SK-N-SH (cell line): Measurements from ENCODE around the gene BTBD9. TPM values are rescaled to one million over a fixed set of nuclear protein-coding genes. Genes with fewer than 3 reads are reported as not detected.

Experiments
- CTCF ChIA-PET: fragments of 300-600, 350-600 bp; formaldehyde crosslinking; extraction: SDS; loops from one replicate; lab custom pipeline; 2021; lab: Yijun Ruan, JAX
- POLR2A ChIA-PET: fragments of 350-600 bp; sonication (Branson Sonifier 250); formaldehyde crosslinking; extraction: SDS; loops from one replicate; lab custom pipeline; 2020; ENCODE audit warnings: antibody characterized with exemption, inconsistent platforms; lab: Yijun Ruan, JAX
- DNase-seq: peaks from one replicate; pipeline ENCODE4 v3.0.0; 2012
- H2AFZ ChIP-seq: fragments of 200-600 bp; sonication (generic); 2 replicates; pipeline ENCODE4 v1.8.1; 2016; ENCODE audit warnings: antibody characterized with exemption, mild to moderate bottlenecking, low read depth
- H3F3A ChIP-seq: fragments of 200-600 bp; sonication (generic); replicated peaks from 2 replicates; pipeline ENCODE3; 2016; ENCODE audit warnings: antibody characterized with exemption, mild to moderate bottlenecking; ENCODE audit not compliant: insufficient read depth
- H3K27ac ChIP-seq, 2 experiments: fragments of 200-500 bp in 1 of 2; fragments of 200-600 bp in 1 of 2; sonication (Bioruptor generic) in 1 of 2; sonication (generic), shearing (Covaris generic) in 1 of 2; 2 replicates each; pipeline versions ENCODE4 v1.5.1 to v1.6.1; 2014 to 2016; ENCODE audit warnings: low read depth in 2 of 2, inconsistent platforms in 1 of 2, low read length in 1 of 2, mild to moderate bottlenecking in 1 of 2, mixed read lengths in 1 of 2
- H3K27me3 ChIP-seq: fragments of 200-600 bp; sonication (generic), shearing (Covaris generic); 2 replicates; pipeline ENCODE4 v1.6.1; 2016; ENCODE audit warnings: mixed run types; ENCODE audit not compliant: insufficient read depth
- H3K36me3 ChIP-seq, 2 experiments: fragments of 200-500 bp in 1 of 2; fragments of 200-600 bp in 1 of 2; sonication (Bioruptor generic) in 1 of 2; sonication (generic) in 1 of 2; replicated peaks in 1 of 2; 2 replicates each; pipeline versions ENCODE3 to v1.5.1; 2014 to 2016; ENCODE audit warnings: low read length in 1 of 2, mild to moderate bottlenecking in 1 of 2; ENCODE audit not compliant: insufficient read depth in 2 of 2, control insufficient read depth in 1 of 2
- H3K4me1 ChIP-seq, 2 experiments: fragments of 200-500 bp in 1 of 2; fragments of 200-600 bp in 1 of 2; sonication (Bioruptor generic) in 1 of 2; sonication (generic), shearing (Covaris generic) in 1 of 2; 2 replicates each; pipeline versions ENCODE4 v1.5.1 to v1.6.1; 2014 to 2016; ENCODE audit warnings: low read depth in 1 of 2, low read length in 1 of 2, mixed run types in 1 of 2; ENCODE audit not compliant: insufficient read depth in 2 of 2, control insufficient read depth in 1 of 2
- H3K4me2 ChIP-seq: fragments of 200-600 bp; sonication (generic), shearing (Covaris generic); 2 replicates; pipeline ENCODE4 v1.6.1; 2017; ENCODE audit warnings: mixed run types
- H3K4me3 ChIP-seq, 2 experiments: fragments of 200-500 bp in 1 of 2; fragments of 200-600 bp in 1 of 2; sonication (Bioruptor generic) in 1 of 2; sonication (generic), shearing (Covaris generic) in 1 of 2; 2 replicates each; pipeline versions ENCODE4 v1.5.1 to v1.8.1; 2014 to 2016; ENCODE audit warnings: low read depth in 2 of 2, inconsistent platforms in 1 of 2, low read length in 1 of 2, mild to moderate bottlenecking in 1 of 2, mixed read lengths in 1 of 2, moderate library complexity in 1 of 2
- H3K79me2 ChIP-seq: fragments of 200-600 bp; sonication (generic); 2 replicates; pipeline ENCODE4 v1.8.1; 2017; ENCODE audit warnings: mild to moderate bottlenecking; ENCODE audit not compliant: insufficient read depth
- H3K9ac ChIP-seq: fragments of 200-600 bp; sonication (generic); 2 replicates; pipeline ENCODE4 v1.6.1; 2017; ENCODE audit warnings: mixed run types
- H3K9me2 ChIP-seq: fragments of 200-600 bp; sonication (generic); 2 replicates; pipeline ENCODE4 v1.6.1; 2017; ENCODE audit warnings: mixed run types
- H3K9me3 ChIP-seq: fragments of 200-600 bp; sonication (generic); 2 replicates; pipeline ENCODE4 v1.6.1; 2017; ENCODE audit warnings: mixed run types, mild to moderate bottlenecking, moderate library complexity
- H4K20me1 ChIP-seq: fragments of 200-600 bp; sonication (generic); 2 replicates; pipeline ENCODE4 v1.6.1; 2017; ENCODE audit warnings: mild to moderate bottlenecking, mixed run types; ENCODE audit not compliant: insufficient read depth
- CTCF ChIP-seq: fragments of 200-600 bp; sonication (generic); IDR thresholded peaks from 2 replicates; pipeline ENCODE4 v1.6.1; 2017; ENCODE audit warnings: antibody characterized with exemption, mild to moderate bottlenecking, moderate library complexity
- ELF1 ChIP-seq: IDR thresholded peaks from 2 replicates; pipeline ENCODE4 v1.4.0; 2012
- EZH2phosphoT487 ChIP-seq: fragments of 200-600 bp; sonication (generic); IDR thresholded peaks from 2 replicates; pipeline ENCODE4 v1.6.1; 2017; ENCODE audit warnings: low read depth, mixed run types, mild to moderate bottlenecking, antibody characterized with exemption, moderate library complexity, borderline replicate concordance
- FOSL2 ChIP-seq: IDR thresholded peaks from 2 replicates; pipeline ENCODE4 v1.4.0; 2012; ENCODE audit warnings: low read depth, mild to moderate bottlenecking, moderate library complexity, borderline replicate concordance
- FOXM1 ChIP-seq: IDR thresholded peaks from 2 replicates; pipeline ENCODE4 v1.4.0; 2012; ENCODE audit warnings: low read depth, mild to moderate bottlenecking
- MAX ChIP-seq: IDR thresholded peaks from 2 replicates; pipeline ENCODE4 v1.4.0; 2012; ENCODE audit warnings: low read depth
- MEF2A ChIP-seq: IDR thresholded peaks from 2 replicates; pipeline ENCODE4 v1.4.0; 2012; ENCODE audit warnings: low read depth, borderline replicate concordance
- NRF1 ChIP-seq: IDR thresholded peaks from 2 replicates; pipeline ENCODE4 v1.6.1; 2012; ENCODE audit warnings: low read depth, mild to moderate bottlenecking, low read length
- POLR2AphosphoS5 ChIP-seq: IDR thresholded peaks from 2 replicates; pipeline ENCODE4 v1.6.1; 2012; ENCODE audit warnings: low read depth, low read length
- RAD21 ChIP-seq: IDR thresholded peaks from 2 replicates; pipeline ENCODE4 v1.6.1; 2012; ENCODE audit warnings: mild to moderate bottlenecking, low read length
- RCOR1 ChIP-seq: fragments of 150-350 bp; IDR thresholded peaks from 2 replicates; pipeline ENCODE4 v1.6.1; 2017; ENCODE audit warnings: antibody characterized with exemption, low read length
- RXRA ChIP-seq: IDR thresholded peaks from 2 replicates; pipeline ENCODE4 v1.4.0; 2012; ENCODE audit warnings: low read depth, mild to moderate bottlenecking, borderline replicate concordance
- SIN3A ChIP-seq: IDR thresholded peaks from 2 replicates; pipeline ENCODE4 v1.6.1; 2012; ENCODE audit warnings: low read depth, mild to moderate bottlenecking, low read length, moderate library complexity, borderline replicate concordance
- TEAD4 ChIP-seq: IDR thresholded peaks from 2 replicates; pipeline ENCODE4 v1.4.0; 2012; ENCODE audit warnings: mild to moderate bottlenecking, borderline replicate concordance; ENCODE audit not compliant: insufficient read depth
- USF1 ChIP-seq: IDR thresholded peaks from 2 replicates; pipeline ENCODE4 v1.4.0; 2012; ENCODE audit warnings: low read depth, borderline replicate concordance
- USF2 ChIP-seq: fragments of 150-350 bp; IDR thresholded peaks from 2 replicates; pipeline ENCODE4 v1.6.1; 2017; ENCODE audit warnings: antibody characterized with exemption, low read length, low read depth, borderline replicate concordance
- WGBS: methylation state at CpG from one replicate; pipeline ENCODE4 v1.1.6; 2017; ENCODE audit warnings: low lambda C conversion rate; 5-methylcytosine and 5-hydroxymethylcytosine counted together
- polyA plus RNA-seq, 3 experiments: library from polyadenylated mRNA; depleted of rRNA; stranded (reverse); fragments of >200 nt; gene quantifications; 2 replicates each; pipeline ENCODE4 v1.2.3, GENCODE V29; 2012

The BTBD9 gene
- polyA plus RNA-seq, 1 of the 3 experiments (the other 2 are of a cell fraction) = 2.2 TPM

GRCh38 chr6:38603496-38603895 is 36.2 kb downstream of the BTBD9 start (continued):
- TF ChIP-seq USF2 (no peak), MAX (no peak), CTCF (no peak), USF1 (no peak), RXRA (no peak)

GRCh38 chr6:38599966-38600550 is 39.7 kb downstream of the BTBD9 start:
- no peaks in the 10 kb centered on the region for H4K20me1 ChIP-seq
- H3K27ac ChIP-seq = no peak overlapping the region
- no peaks in the 10 kb centered on the region for H3K9me3 ChIP-seq
- H3K4me1 ChIP-seq = no peaks in the 10 kb centered on the region; a peak in 1 of 4 replicates
- WGBS = 100% methylated on average over 4 of the region's 4 CpGs
- TF ChIP-seq RCOR1 = no peak
- no peak overlapping the region for H3K4me2 ChIP-seq
- peaks cover 0 to 4% of the 10 kb centered on the region in 2 experiments for H3K36me3 ChIP-seq
- H3K79me2 ChIP-seq = no peaks in the 10 kb centered on the region
- no peak overlapping the region for H3K4me3 ChIP-seq
- ChIA-PET POLR2A (no interaction called here), CTCF (interaction anchor here (1.2 to 1.8 kb wide), 2 partner anchors 12 to 17 kb away, joined by 4 read pairs; no protein-coding TSS in a partner anchor)
- 0 out of 2 replicates have a peak, but pooled peaks cover 6% of the 10 kb centered on the region for H3K9me2 ChIP-seq
- H2AFZ ChIP-seq = no peak overlapping the region
- no peaks in the 10 kb centered on the region for H3K27me3 ChIP-seq
- peaks cover 4% of the 10 kb centered on the region for H3F3A ChIP-seq
- no peak for DNase-seq
- H3K9ac ChIP-seq = no peak overlapping the region

- TF ChIP-seq ELF1 (no peak), MEF2A (no peak), USF2 (no peak), CTCF (no peak), NRF1 (no peak), POLR2AphosphoS5 (no peak), TEAD4 (no peak), FOXM1 (no peak), SIN3A (no peak), EZH2phosphoT487 (no peak), RCOR1 (no peak), RAD21 (no peak), MAX (no peak), FOSL2 (no peak)
- Histone ChIP-seq H4K20me1 (no peaks in the 10 kb centered on the region), H3K9ac (no peak overlapping the region), H3K36me3 (peaks cover 4 to 7% of the 10 kb centered on the region in 2 experiments), H3K4me1 (no peaks in the 10 kb centered on the region; a peak in 1 of 4 replicates), H3K4me2 (no peak overlapping the region), H3K9me3 (no peaks in the 10 kb centered on the region), H3K9me2 (0 out of 2 replicates have a peak, but pooled peaks cover 6% of the 10 kb centered on the region), H3K79me2 (no peaks in the 10 kb centered on the region), H3K27ac (no peak overlapping the region), H2AFZ (no peak overlapping the region), H3K27me3 (no peaks in the 10 kb centered on the region), H3F3A (peaks cover 4% of the 10 kb centered on the region), H3K4me3 (no peak overlapping the region)
- 92% methylated on average over 5 of the region's 5 CpGs for WGBS
- ChIA-PET CTCF (interaction anchor here (0.7 to 1.8 kb wide), 2 partner anchors 11 to 29 kb away, joined by 3 to 4 read pairs; no protein-coding TSS in a partner anchor), POLR2A (no interaction called here)
- DNase-seq = no peak
These were observed 40.5 kb downstream of the BTBD9 start for GRCh38 chr6:38599261-38599660.
